ENCODE data around the gene GAL.

- TF ChIP-seq CTCF (conservative IDR thresholded peaks at IDR 0.05; ENCODE audit: low read depth in 2 of 2) = no peak
- no peak for TF ChIP-seq EZH2 (IDR thresholded peaks at IDR 0.05; ENCODE audit: low read depth, unreplicated experiment)
- no peak for TF ChIP-seq POLR2AphosphoS5 (IDR thresholded peaks at IDR 0.05; ENCODE audit: low read depth)
- no peak for TF ChIP-seq ZNF114 (CRISPR knock-in tag; IDR thresholded peaks at IDR 0.05)
- no peak for TF ChIP-seq REST (IDR thresholded peaks at IDR 0.05; ENCODE audit: unreplicated experiment)
These were observed 26.8 kb downstream of the GAL start for GRCh38 chr11:68711114-68711513.

Measured in GM23338 (cell line).